Aorta (tissue), 5 donors: ENCODE data around the gene DSE. TPM values are rescaled to one million over a fixed set of nuclear protein-coding genes. Genes with fewer than 3 reads are reported as not detected.

Experiments used
- ATAC-seq: fragments of 200-7000 bp; cut with Tn5 transposase; one replicate; pipeline ENCODE4 v1.9.1; 2022; ENCODE audit warnings: moderate library complexity; ENCODE audit not compliant: low FRiP score
- DNase-seq, 2 donors: peaks; one replicate each; pipeline ENCODE4 v3.0.0-alpha.2; 2020
- H3K27ac ChIP-seq, 2 donors: one replicate each; pipeline ENCODE4 v1.5.1; 2013; ENCODE audit warnings: low read length in 2 of 2, mild to moderate bottlenecking in 2 of 2, moderate library complexity in 2 of 2, control low read depth in 1 of 2, inconsistent platforms in 1 of 2, low read depth in 1 of 2
- H3K27me3 ChIP-seq, 2 donors: one replicate each; pipeline ENCODE4 v1.6.1; 2013; ENCODE audit warnings: control low read depth in 1 of 2, low read length in 1 of 2, mild to moderate bottlenecking in 1 of 2, moderate library complexity in 1 of 2; ENCODE audit not compliant: insufficient read depth in 2 of 2, control insufficient read depth in 1 of 2
- H3K36me3 ChIP-seq, 2 donors: one replicate each; pipeline ENCODE4 v1.6.1; 2013; ENCODE audit warnings: control low read depth in 1 of 2, low read length in 1 of 2, mild to moderate bottlenecking in 1 of 2; ENCODE audit not compliant: insufficient read depth in 2 of 2, control insufficient read depth in 1 of 2
- H3K4me1 ChIP-seq, 2 donors: one replicate each; pipeline ENCODE4 v1.6.1; 2013; ENCODE audit warnings: low read length in 2 of 2, control low read depth in 1 of 2, mild to moderate bottlenecking in 1 of 2, moderate library complexity in 1 of 2; ENCODE audit not compliant: insufficient read depth in 2 of 2, control insufficient read depth in 1 of 2
- H3K4me3 ChIP-seq, 2 donors: one replicate each; pipeline ENCODE4 v1.5.1; 2013; ENCODE audit warnings: low read length in 2 of 2, control low read depth in 1 of 2, mild to moderate bottlenecking in 1 of 2
- H3K9me3 ChIP-seq: one replicate; pipeline ENCODE4 v1.6.1; 2013; ENCODE audit warnings: mild to moderate bottlenecking, low read length; ENCODE audit not compliant: control insufficient read depth
- WGBS, 2 donors: extraction: QIAGEN DNeasy Blood & Tissue Kit; methylation state at CpG; one replicate each; pipeline ENCODE4 v1.1.7; 2013; 5-methylcytosine and 5-hydroxymethylcytosine counted together
- intact Hi-C, 2 donors: fragments of 100-400 bp; cut with DNase I; formaldehyde crosslinking; loops; one replicate each; pipeline versions ENCODE4 v1.14.2 to v1.15.0; 2022
- polyA plus RNA-seq, 2 donors: library from polyadenylated mRNA; stranded (reverse); fragments of 200-250 nt; gene quantifications; one replicate each; pipeline ENCODE4 v1.2.3, GENCODE V29; 2013
- total RNA-seq, 2 donors: library from RNA; stranded (reverse); fragmentation: NEBNext Ultra II Directional; extraction: Animal tissue kit (Norgen Biotek cat#: 25700); gene quantifications; one replicate each; pipeline ENCODE4 v1.2.1, GENCODE V29; 2021
- donor health status: healthy with polysubstance abuse.
- donor health status: Bipolar disorder and iron deficiency.
- donor health status: DM: no; HTN: no; CAD: no.
- donor health status: DM: no; HTN: no; CAD: no.
- donor health status: DM: yes; HTN: yes; CAD: no.

DSE gene
- total and polyA plus RNA-seq, 4 donors = 8.5 to 96.7 (median 32.9) TPM

DNA sequence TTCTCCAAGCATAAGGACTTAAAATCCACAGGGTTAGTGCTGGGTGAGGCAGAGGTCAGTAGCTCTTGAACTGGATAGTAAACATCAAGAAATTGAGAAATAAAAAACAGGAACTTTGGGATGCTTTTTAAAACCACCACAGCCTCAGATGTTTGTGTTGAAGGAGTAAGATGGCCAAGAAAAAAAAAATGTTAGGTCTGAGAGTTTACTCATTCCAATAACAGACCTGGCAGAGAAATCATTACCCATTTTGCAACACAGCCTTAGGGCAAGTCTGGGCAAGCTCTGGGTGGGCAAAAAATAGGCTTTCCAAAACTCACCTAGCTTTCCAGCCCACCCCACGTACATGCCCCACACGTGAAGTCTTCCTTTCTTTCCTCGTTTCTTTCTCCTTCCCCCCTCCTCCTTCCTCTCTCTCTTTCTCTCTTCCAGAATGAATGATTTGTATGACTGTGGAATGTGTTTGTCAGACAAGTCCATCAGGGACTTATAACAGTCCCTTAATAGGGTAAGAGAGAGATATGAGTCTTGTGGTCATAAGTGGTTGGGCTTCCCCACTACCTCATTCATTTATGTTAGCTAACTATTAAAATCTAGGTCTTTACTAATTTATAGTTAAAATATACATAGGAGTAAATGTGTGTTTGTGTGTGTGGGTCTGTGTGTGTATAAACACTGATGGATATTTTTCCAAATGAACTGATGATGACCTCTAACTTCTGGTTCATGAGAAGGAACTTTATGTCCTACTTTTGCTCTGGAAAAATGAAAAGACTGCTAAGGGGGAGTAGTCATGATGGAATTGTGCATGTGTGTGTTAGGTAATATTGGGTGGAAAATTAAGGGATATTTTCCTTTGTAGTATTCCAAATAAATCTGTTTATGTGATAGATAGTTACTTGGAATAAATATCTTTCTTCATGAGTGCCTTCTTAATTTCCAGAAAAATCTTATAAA is 18.0 kb upstream of the DSE start:
- intact Hi-C loops = no loop called here
- Histone ChIP-seq H3K4me1 (peaks cover 0 to 4% of the 10 kb centered on the region in 2 donors), H3K9me3 (no peaks in the 10 kb centered on the region), H3K27me3 (no peaks in the 10 kb centered on the region), H3K27ac (no peak overlapping the region), H3K4me3 (no peak overlapping the region), H3K36me3 (no peaks in the 10 kb centered on the region)
- WGBS, 2 donors = 17 to 22% methylated on average over 3 of the region's 3 CpGs
- ATAC-seq = peak; percentile 67
- no peak for DNase-seq

DNA sequence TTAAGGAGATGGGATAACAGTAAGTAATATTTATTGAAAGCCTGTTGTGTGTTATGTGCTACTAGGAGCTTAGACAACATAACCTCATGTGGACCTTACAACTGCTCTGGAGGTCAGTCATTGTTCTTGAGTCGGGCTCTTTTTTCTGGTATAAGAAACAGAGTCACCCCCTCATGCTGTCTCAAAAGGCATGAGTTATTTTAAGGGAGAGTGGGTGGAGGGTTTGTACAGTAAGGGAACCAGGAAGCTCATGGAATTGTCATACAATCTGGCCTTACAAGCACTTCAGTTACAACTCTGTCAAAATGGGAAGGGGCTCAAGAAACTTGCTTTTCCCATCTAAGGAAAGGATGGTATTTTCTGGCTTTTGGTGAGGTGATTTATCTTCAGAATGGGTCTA is 16.5 kb upstream of the DSE start:
- 70 to 71% methylated on average over 1 of the region's 1 CpG for WGBS, 2 donors
- ATAC-seq = no peak
- no peak overlapping the region for H3K27ac ChIP-seq
- intact Hi-C loops = no loop called here
- H3K4me3 ChIP-seq = no peak overlapping the region
- H3K36me3 ChIP-seq = no peaks in the 10 kb centered on the region
- H3K27me3 ChIP-seq = no peaks in the 10 kb centered on the region
- H3K9me3 ChIP-seq = no peaks in the 10 kb centered on the region
- DNase-seq = no peak
- peaks cover 0 to 4% of the 10 kb centered on the region in 2 donors for H3K4me1 ChIP-seq

GRCh38 chr6:116355796-116356195 is 15.0 kb upstream of the DSE start:
- Histone ChIP-seq H3K27ac (no peak overlapping the region), H3K9me3 (no peaks in the 10 kb centered on the region), H3K4me1 (peaks cover 0 to 4% of the 10 kb centered on the region in 2 donors), H3K27me3 (no peaks in the 10 kb centered on the region), H3K36me3 (no peaks in the 10 kb centered on the region), H3K4me3 (no peak overlapping the region)
- DNase-seq (no peak), ATAC-seq (no peak)
- WGBS, 2 donors = 96 to 99% methylated on average over 3 of the region's 3 CpGs
- intact Hi-C loops = no loop called here

- WGBS, 2 donors = 83 to 89% methylated on average over 1 of the region's 1 CpG
These were observed 11.6 kb upstream of the DSE start for GRCh38 chr6:116359131-116359530.

GRCh38 chr6:116359835-116360234 is 10.9 kb upstream of the DSE start:
- no peak for DNase-seq
- Histone ChIP-seq H3K36me3 (no peaks in the 10 kb centered on the region), H3K4me1 (peaks cover 0 to 2% of the 10 kb centered on the region in 2 donors), H3K27ac (no peak overlapping the region), H3K4me3 (no peak overlapping the region), H3K27me3 (no peaks in the 10 kb centered on the region), H3K9me3 (no peaks in the 10 kb centered on the region)
- no peak for ATAC-seq
- WGBS, 2 donors = 99% methylated on average over 2 of the region's 2 CpGs
- intact Hi-C loops = no loop called here

More at GRCh38 chr6:116359131-116359530, 11.6 kb upstream of the DSE start:
- Histone ChIP-seq H3K4me1 (no peaks in the 10 kb centered on the region), H3K36me3 (no peaks in the 10 kb centered on the region), H3K27ac (no peak overlapping the region), H3K4me3 (no peak overlapping the region), H3K9me3 (no peaks in the 10 kb centered on the region), H3K27me3 (no peaks in the 10 kb centered on the region)
- intact Hi-C loops = no loop called here
- DNase-seq (no peak), ATAC-seq (no peak)

DNA sequence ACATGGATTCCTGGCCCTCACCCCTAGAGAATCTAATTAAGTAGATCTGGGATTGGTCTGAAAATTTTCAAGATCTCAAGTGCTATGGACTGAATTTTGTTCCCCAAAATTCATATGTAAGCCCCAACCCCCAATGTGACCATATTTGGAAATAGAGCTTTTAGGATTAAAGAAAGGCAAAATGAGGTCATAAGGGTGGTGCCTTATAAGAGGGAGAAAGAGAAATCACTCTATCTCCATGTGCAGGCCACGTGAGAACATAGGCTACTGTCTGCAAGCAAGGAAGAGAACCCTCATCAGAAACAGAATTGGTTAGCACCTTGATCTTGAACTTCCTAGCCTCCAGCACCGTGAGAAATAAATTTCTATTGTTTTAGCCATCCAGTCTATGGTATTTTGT is 8.5 kb upstream of the DSE start:
- no peak for ATAC-seq
- intact Hi-C loops = no loop called here
- no peak for DNase-seq
- H3K27me3 ChIP-seq = no peaks in the 10 kb centered on the region
- H3K4me3 ChIP-seq = no peak overlapping the region
- peaks cover 0 to 2% of the 10 kb centered on the region in 2 donors for H3K4me1 ChIP-seq
- H3K27ac ChIP-seq = no peak overlapping the region
- H3K9me3 ChIP-seq = no peaks in the 10 kb centered on the region
- 48 to 66% methylated on average over 2 of the region's 2 CpGs for WGBS, 2 donors
- H3K36me3 ChIP-seq = peaks cover 0 to 2% of the 10 kb centered on the region in 2 donors

DNA sequence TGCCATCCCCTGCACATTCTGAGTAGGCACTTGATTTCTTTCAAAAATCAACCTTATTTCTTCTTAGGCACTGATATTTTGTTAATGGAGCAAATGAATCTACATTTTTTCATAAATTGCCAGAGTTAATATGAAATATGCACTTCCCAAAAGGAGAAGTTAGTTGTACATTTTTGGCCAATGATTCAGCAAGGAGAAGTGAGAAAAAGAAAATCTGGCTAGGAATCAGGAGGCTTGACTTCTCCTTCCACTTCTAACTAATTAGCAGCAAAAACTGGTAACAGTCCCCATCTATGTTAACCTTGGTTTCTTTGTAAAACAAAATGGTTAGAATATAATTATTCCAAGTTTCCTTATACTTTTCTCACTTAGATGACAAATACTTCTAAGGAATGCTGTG is 7.0 kb upstream of the DSE start:
- Histone ChIP-seq H3K36me3 (peaks cover 0 to 2% of the 10 kb centered on the region in 2 donors), H3K27ac (no peak overlapping the region), H3K4me3 (no peak overlapping the region), H3K27me3 (no peaks in the 10 kb centered on the region), H3K9me3 (no peaks in the 10 kb centered on the region), H3K4me1 (peaks cover 0 to 2% of the 10 kb centered on the region in 2 donors)
- DNase-seq (no peak), ATAC-seq (no peak)
- intact Hi-C loops = no loop called here

DNA sequence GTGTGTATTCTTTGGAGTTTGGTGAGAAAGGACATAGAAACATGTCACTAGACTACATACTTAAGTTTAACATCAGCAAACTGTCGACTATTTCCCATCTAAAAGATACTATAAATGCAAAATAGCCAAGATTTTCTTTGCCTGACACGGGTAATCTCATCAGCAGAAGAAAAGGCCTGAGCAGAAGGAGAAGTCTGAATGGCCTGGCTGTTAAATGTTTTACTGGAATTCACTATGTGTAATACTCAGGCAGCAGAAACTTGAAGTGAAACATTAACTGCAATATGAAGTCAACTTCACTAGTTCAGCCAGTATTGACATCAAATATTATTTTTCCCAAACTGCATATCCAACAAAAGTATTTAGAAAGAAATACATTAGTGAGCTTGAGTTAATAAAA is 6.4 kb upstream of the DSE start:
- no peak overlapping the region for H3K4me3 ChIP-seq
- peaks cover 0 to 2% of the 10 kb centered on the region in 2 donors for H3K36me3 ChIP-seq
- no peak overlapping the region for H3K27ac ChIP-seq
- ATAC-seq (no peak), DNase-seq (no peak)
- H3K9me3 ChIP-seq = no peaks in the 10 kb centered on the region
- H3K4me1 ChIP-seq = peaks cover 0 to 2% of the 10 kb centered on the region in 2 donors
- intact Hi-C loops = no loop called here
- WGBS, 2 donors = 21 to 34% methylated on average over 2 of the region's 2 CpGs
- H3K27me3 ChIP-seq = no peaks in the 10 kb centered on the region

GRCh38 chr6:116365743-116366142 is 5.0 kb upstream of the DSE start:
- ATAC-seq (no peak), DNase-seq (no peak)
- Histone ChIP-seq H3K4me3 (no peak overlapping the region), H3K9me3 (no peaks in the 10 kb centered on the region), H3K36me3 (peaks cover 0 to 2% of the 10 kb centered on the region in 2 donors), H3K27ac (no peak overlapping the region), H3K4me1 (peaks cover 0 to 2% of the 10 kb centered on the region in 2 donors), H3K27me3 (no peaks in the 10 kb centered on the region)
- 68 to 76% methylated on average over 2 of the region's 2 CpGs for WGBS, 2 donors
- intact Hi-C loops = loop anchor here in 1 of 2 donors (5.0 kb wide), 1 partner anchor 38 kb away; no protein-coding TSS in a partner anchor
